Measurements from ENCODE around the gene APBB2. TPM values are rescaled to one million over a fixed set of nuclear protein-coding genes. Genes with fewer than 3 reads are reported as not detected.

APBB2 gene
- total RNA-seq, 1 donor: 3.7 TPM

GRCh38 chr4:41205854-41206460 lies 8.4 kb downstream of the APBB2 start:
- no peaks in the 10 kb centered on the region for H3K9me3 ChIP-seq (ENCODE audit: low read depth, low read length)
- H3K4me3 ChIP-seq (ENCODE audit: low read length): no peak overlapping the region
- H3K4me1 ChIP-seq (ENCODE audit: insufficient read depth, low read length): no peaks in the 10 kb centered on the region
- no peaks in the 10 kb centered on the region for H3K27me3 ChIP-seq (ENCODE audit: insufficient read depth, low read length)

DNA sequence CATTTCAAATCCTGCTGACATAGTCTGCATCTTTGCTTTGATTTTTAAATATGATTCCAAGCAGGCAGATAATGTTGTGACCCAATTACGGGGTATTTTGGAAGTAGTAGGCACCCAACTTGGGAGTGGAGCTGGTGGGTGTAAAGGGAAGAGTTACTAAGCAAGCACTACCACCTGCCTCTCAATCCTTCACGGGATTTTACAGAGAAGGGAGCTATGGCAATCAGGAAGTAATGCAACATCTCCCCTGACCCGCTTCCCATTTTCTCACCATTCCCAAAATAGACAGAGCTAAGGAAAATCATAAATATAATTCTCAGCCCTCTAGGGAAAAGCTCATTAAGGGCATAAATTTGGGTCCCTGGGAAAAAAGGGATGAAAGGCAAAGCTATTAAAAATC lies 9.2 kb downstream of the APBB2 start:
- Histone ChIP-seq H3K4me3 (ENCODE audit: low read length) (no peak overlapping the region), H3K9me3 (ENCODE audit: low read depth, low read length) (no peaks in the 10 kb centered on the region), H3K27me3 (ENCODE audit: insufficient read depth, low read length) (no peaks in the 10 kb centered on the region), H3K4me1 (ENCODE audit: insufficient read depth, low read length) (no peaks in the 10 kb centered on the region)

- Histone ChIP-seq H3K27me3 (ENCODE audit: insufficient read depth, low read length) (no peaks in the 10 kb centered on the region), H3K9me3 (ENCODE audit: low read depth, low read length) (no peaks in the 10 kb centered on the region), H3K4me3 (ENCODE audit: low read length) (no peak overlapping the region), H3K4me1 (ENCODE audit: insufficient read depth, low read length) (no peaks in the 10 kb centered on the region)
These were observed 9.9 kb downstream of the APBB2 start for GRCh38 chr4:41204400-41204978.

- Histone ChIP-seq H3K4me1 (ENCODE audit: insufficient read depth, low read length) (no peaks in the 10 kb centered on the region), H3K27me3 (ENCODE audit: insufficient read depth, low read length) (no peaks in the 10 kb centered on the region), H3K4me3 (ENCODE audit: low read length) (no peak overlapping the region), H3K9me3 (ENCODE audit: low read depth, low read length) (no peaks in the 10 kb centered on the region)
These were observed 10.5 kb downstream of the APBB2 start for GRCh38 chr4:41203841-41204240.

- Histone ChIP-seq H3K4me1 (ENCODE audit: insufficient read depth, low read length) (no peaks in the 10 kb centered on the region), H3K4me3 (ENCODE audit: low read length) (no peak overlapping the region), H3K9me3 (ENCODE audit: low read depth, low read length) (no peaks in the 10 kb centered on the region), H3K27me3 (ENCODE audit: insufficient read depth, low read length) (no peaks in the 10 kb centered on the region)
These were observed 11.3 kb downstream of the APBB2 start for GRCh38 chr4:41202820-41203568.

GRCh38 chr4:41202356-41202755 lies 12.0 kb downstream of the APBB2 start:
- no peaks in the 10 kb centered on the region for H3K27me3 ChIP-seq (ENCODE audit: insufficient read depth, low read length)
- H3K9me3 ChIP-seq (ENCODE audit: low read depth, low read length): no peaks in the 10 kb centered on the region
- H3K4me1 ChIP-seq (ENCODE audit: insufficient read depth, low read length): no peaks in the 10 kb centered on the region
- H3K4me3 ChIP-seq (ENCODE audit: low read length): no peak overlapping the region

GRCh38 chr4:41200486-41201017 lies 13.8 kb downstream of the APBB2 start:
- no peaks in the 10 kb centered on the region for H3K9me3 ChIP-seq (ENCODE audit: low read depth, low read length)

DNA sequence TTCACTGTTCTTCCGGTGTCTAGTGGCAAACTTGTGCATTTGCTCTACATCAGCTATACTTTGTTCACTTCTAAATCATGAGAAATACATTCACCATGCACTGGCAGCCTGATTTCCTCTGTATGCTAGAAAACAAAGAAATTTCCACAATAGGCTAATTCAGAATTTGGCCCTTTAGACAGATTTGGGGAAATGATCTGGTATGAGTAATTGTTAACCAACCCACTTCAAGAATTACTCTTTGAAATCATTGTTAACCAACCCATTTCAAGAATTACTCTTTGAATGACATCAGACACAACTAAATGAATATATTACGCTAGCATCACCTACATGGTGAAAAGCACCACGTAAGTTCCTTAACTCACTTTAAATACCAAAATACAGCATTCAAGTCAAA lies 14.6 kb downstream of the APBB2 start:
- Histone ChIP-seq H3K27me3 (ENCODE audit: insufficient read depth, low read length) (no peaks in the 10 kb centered on the region), H3K4me1 (ENCODE audit: insufficient read depth, low read length) (no peaks in the 10 kb centered on the region), H3K9me3 (ENCODE audit: low read depth, low read length) (no peaks in the 10 kb centered on the region), H3K4me3 (ENCODE audit: low read length) (no peak overlapping the region)

More at GRCh38 chr4:41200486-41201017, 13.8 kb downstream of the APBB2 start:
- Histone ChIP-seq H3K4me3 (ENCODE audit: low read length) (no peak overlapping the region), H3K4me1 (ENCODE audit: insufficient read depth, low read length) (no peaks in the 10 kb centered on the region), H3K27me3 (ENCODE audit: insufficient read depth, low read length) (no peaks in the 10 kb centered on the region)

DNA sequence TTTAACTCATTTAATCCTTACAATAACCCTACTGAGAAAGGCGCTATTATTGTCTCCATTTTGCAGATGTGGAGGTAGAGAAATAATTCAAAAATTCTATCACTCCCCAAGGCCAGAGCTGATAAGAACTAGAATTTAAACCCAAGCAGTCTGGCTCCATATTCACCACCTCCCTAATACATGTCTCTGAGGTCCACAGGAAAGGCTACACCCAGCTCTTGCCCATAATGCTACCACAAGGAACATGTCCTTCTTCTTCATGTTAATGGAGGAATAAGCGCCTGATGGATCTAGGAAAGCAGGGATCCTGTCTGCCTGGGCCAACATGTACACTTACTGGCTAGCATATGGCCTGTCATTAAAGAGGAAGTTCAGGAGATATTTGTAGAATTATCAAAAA lies 16.3 kb downstream of the APBB2 start:
- H3K4me3 ChIP-seq (ENCODE audit: low read length): no peak overlapping the region
- H3K4me1 ChIP-seq (ENCODE audit: insufficient read depth, low read length): no peaks in the 10 kb centered on the region
- no peaks in the 10 kb centered on the region for H3K27me3 ChIP-seq (ENCODE audit: insufficient read depth, low read length)
- no peaks in the 10 kb centered on the region for H3K9me3 ChIP-seq (ENCODE audit: low read depth, low read length)

DNA sequence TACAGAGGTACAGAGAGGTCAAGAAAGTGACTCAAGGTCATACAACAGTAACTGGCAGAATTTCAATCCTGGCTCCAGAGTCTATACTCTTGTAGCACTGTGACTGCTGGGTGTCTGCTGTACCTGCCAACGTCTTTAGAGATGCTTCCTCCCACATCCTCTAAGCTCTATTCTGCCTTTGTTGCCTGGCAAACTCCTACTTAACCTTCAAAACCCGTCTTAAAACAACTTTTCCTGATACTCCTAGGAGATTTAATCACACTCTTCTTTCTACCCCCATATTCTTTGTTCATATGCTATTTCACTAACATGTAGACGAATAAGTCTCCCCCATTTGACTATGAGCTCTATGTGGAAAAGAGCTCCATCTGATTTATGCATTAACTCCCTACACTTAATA lies 16.8 kb downstream of the APBB2 start:
- H3K4me1 ChIP-seq (ENCODE audit: insufficient read depth, low read length): no peaks in the 10 kb centered on the region
- H3K27me3 ChIP-seq (ENCODE audit: insufficient read depth, low read length): no peaks in the 10 kb centered on the region
- H3K4me3 ChIP-seq (ENCODE audit: low read length): no peak overlapping the region
- no peaks in the 10 kb centered on the region for H3K9me3 ChIP-seq (ENCODE audit: low read depth, low read length)

GRCh38 chr4:41196633-41197332 lies 17.6 kb downstream of the APBB2 start:
- Histone ChIP-seq H3K4me1 (ENCODE audit: insufficient read depth, low read length) (no peaks in the 10 kb centered on the region), H3K4me3 (ENCODE audit: low read length) (no peak overlapping the region), H3K27me3 (ENCODE audit: insufficient read depth, low read length) (no peaks in the 10 kb centered on the region), H3K9me3 (ENCODE audit: low read depth, low read length) (no peaks in the 10 kb centered on the region)

- H3K4me3 ChIP-seq (ENCODE audit: low read length): no peak overlapping the region
- H3K4me1 ChIP-seq (ENCODE audit: insufficient read depth, low read length): no peaks in the 10 kb centered on the region
- H3K9me3 ChIP-seq (ENCODE audit: low read depth, low read length): no peaks in the 10 kb centered on the region
- no peaks in the 10 kb centered on the region for H3K27me3 ChIP-seq (ENCODE audit: insufficient read depth, low read length)
These were observed 22.2 kb downstream of the APBB2 start for GRCh38 chr4:41192136-41192535.

DNA sequence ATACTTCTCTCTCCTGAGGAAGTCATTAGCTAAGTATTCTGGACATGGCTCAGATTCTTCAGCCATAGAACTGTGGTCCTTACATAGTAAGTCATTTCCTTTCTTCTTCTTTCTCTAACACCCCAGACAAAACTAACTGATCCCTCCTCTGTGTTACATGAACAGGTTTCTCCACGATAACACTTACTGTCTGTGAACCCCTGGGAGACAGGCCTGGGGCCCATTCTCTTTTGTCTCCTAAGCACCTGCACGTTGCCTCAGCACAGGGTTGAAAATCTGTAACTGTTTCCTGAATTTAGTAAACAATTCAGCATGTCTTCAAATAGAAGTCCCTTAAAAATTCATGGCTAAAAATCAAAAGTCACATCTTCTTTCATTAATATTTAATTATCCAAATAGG lies 24.7 kb downstream of the APBB2 start:
- Histone ChIP-seq H3K9me3 (ENCODE audit: low read depth, low read length) (no peaks in the 10 kb centered on the region), H3K4me1 (ENCODE audit: insufficient read depth, low read length) (no peaks in the 10 kb centered on the region), H3K4me3 (ENCODE audit: low read length) (no peak overlapping the region), H3K27me3 (ENCODE audit: insufficient read depth, low read length) (no peaks in the 10 kb centered on the region)

GRCh38 chr4:41189076-41189475 lies 25.3 kb downstream of the APBB2 start:
- Histone ChIP-seq H3K27me3 (ENCODE audit: insufficient read depth, low read length) (no peaks in the 10 kb centered on the region), H3K4me1 (ENCODE audit: insufficient read depth, low read length) (no peaks in the 10 kb centered on the region), H3K4me3 (ENCODE audit: low read length) (no peak overlapping the region), H3K9me3 (ENCODE audit: low read depth, low read length) (no peaks in the 10 kb centered on the region)

Data from mononuclear cell (primary cell).